Measurements from ENCODE around the gene DNMBP. TPM values are rescaled to one million over a fixed set of nuclear protein-coding genes. Genes with fewer than 3 reads are reported as not detected.
"Not testable (repeated sequence)": the region's sequence is repeated elsewhere in the genome, so short reads cannot be mapped to it uniquely, and the experiment has no call there.

Gene DNMBP
- total RNA-seq, 2 donors from 2014 or later = 15.5 to 27.9 TPM

- no peak for TF ChIP-seq POLR2A (IDR thresholded peaks at IDR 0.05)
- no peak for TF ChIP-seq POLR2AphosphoS5 (IDR thresholded peaks at IDR 0.05)
- no peak for TF ChIP-seq CTCF (IDR thresholded peaks at IDR 0.05)
- Histone ChIP-seq H3K4me3 (no peak overlapping the region), H3K27ac (no peak overlapping the region), H3K27me3 (replicated peaks; ENCODE audit: insufficient read depth) (no peaks in the 10 kb centered on the region), H3K36me3 (no peaks in the 10 kb centered on the region), H3K4me1 (replicated peaks) (no peaks in the 10 kb centered on the region), H3K9me3 (no peaks in the 10 kb centered on the region)
- DNase-seq (ENCODE audit: low spot score) = no peak
- intact Hi-C loops (cut with DNase I) = no loop called here
- 40% methylated on average over 3 of the region's 3 CpGs for WGBS
Measured at GRCh38 chr10:99966306-99966705, 43.4 kb downstream of the DNMBP start.

- intact Hi-C loops (cut with DNase I) = no loop called here
- Histone ChIP-seq H3K4me3 (no peak overlapping the region), H3K27me3 (replicated peaks; ENCODE audit: insufficient read depth) (no peaks in the 10 kb centered on the region), H3K27ac (no peak overlapping the region), H3K36me3 (no peaks in the 10 kb centered on the region), H3K4me1 (replicated peaks) (no peaks in the 10 kb centered on the region), H3K9me3 (no peaks in the 10 kb centered on the region)
- WGBS = 89% methylated on average over 4 of the region's 4 CpGs
- no peak for DNase-seq (ENCODE audit: low spot score)
- TF ChIP-seq POLR2AphosphoS5 (IDR thresholded peaks at IDR 0.05) (no peak), POLR2A (IDR thresholded peaks at IDR 0.05) (no peak), CTCF (IDR thresholded peaks at IDR 0.05) (no peak)
Measured at GRCh38 chr10:99965700-99966099, 44.0 kb downstream of the DNMBP start.

GRCh38 chr10:99964791-99965190 is 45.0 kb downstream of the DNMBP start:
- Histone ChIP-seq H3K36me3 (no peaks in the 10 kb centered on the region), H3K9me3 (no peaks in the 10 kb centered on the region), H3K4me1 (replicated peaks) (no peaks in the 10 kb centered on the region), H3K27me3 (replicated peaks; ENCODE audit: insufficient read depth) (no peaks in the 10 kb centered on the region), H3K4me3 (no peak overlapping the region), H3K27ac (no peak overlapping the region)
- no peak for DNase-seq (ENCODE audit: low spot score)
- 98% methylated on average over 7 of the region's 7 CpGs for WGBS
- intact Hi-C loops (cut with DNase I) = no loop called here
- TF ChIP-seq CTCF (IDR thresholded peaks at IDR 0.05) (peak in 2 of 4 experiments; percentile 10 to 14), POLR2A (IDR thresholded peaks at IDR 0.05) (no peak)

- intact Hi-C loops (cut with DNase I); H3K4me3 ChIP-seq; H3K36me3 ChIP-seq; H3K9me3 ChIP-seq; DNase-seq (ENCODE audit: low spot score); H3K4me1 ChIP-seq (replicated peaks); H3K27me3 ChIP-seq (replicated peaks; ENCODE audit: insufficient read depth); H3K27ac ChIP-seq: not testable (repeated sequence)
- WGBS = 46% methylated on average over 3 of the region's 7 CpGs
Measured at GRCh38 chr10:99963467-99964165, 46.1 kb downstream of the DNMBP start.

GRCh38 chr10:99958806-99959205 is 50.9 kb downstream of the DNMBP start:
- no peaks in the 10 kb centered on the region for H3K36me3 ChIP-seq
- intact Hi-C loops (cut with DNase I) = no loop called here
- TF ChIP-seq CTCF (IDR thresholded peaks at IDR 0.05) = no peak
- no peak for TF ChIP-seq POLR2A (IDR thresholded peaks at IDR 0.05)
- no peak for TF ChIP-seq POLR2AphosphoS5 (IDR thresholded peaks at IDR 0.05)
- no peak overlapping the region for H3K27ac ChIP-seq
- 85% methylated on average over 6 of the region's 6 CpGs for WGBS
- H3K4me1 ChIP-seq (replicated peaks) = no peaks in the 10 kb centered on the region
- no peak overlapping the region for H3K4me3 ChIP-seq
- no peak for DNase-seq (ENCODE audit: low spot score)
- no peaks in the 10 kb centered on the region for H3K27me3 ChIP-seq (replicated peaks; ENCODE audit: insufficient read depth)
- no peaks in the 10 kb centered on the region for H3K9me3 ChIP-seq
